Hematopoietic multipotent progenitor cell (in vitro differentiated cells): Measurements from ENCODE around the gene CPNE2. TPM values are rescaled to one million over a fixed set of nuclear protein-coding genes. Genes with fewer than 3 reads are reported as not detected.

ENCODE experiments used
- DNase-seq, 3 donors: peaks; one replicate each; pipeline ENCODE4 v3.0.0-alpha.2; 2011 to 2015; ENCODE audit warnings: low read depth in 2 of 3, low spot score in 2 of 3
- total RNA-seq: library from RNA; depleted of rRNA; stranded (reverse); fragments of >200 nt; gene quantifications from one replicate; pipeline ENCODE4 v1.2.3, GENCODE V29; 2012

CPNE2 gene
- total RNA-seq, 1 donor, result 33.1 TPM

DNA sequence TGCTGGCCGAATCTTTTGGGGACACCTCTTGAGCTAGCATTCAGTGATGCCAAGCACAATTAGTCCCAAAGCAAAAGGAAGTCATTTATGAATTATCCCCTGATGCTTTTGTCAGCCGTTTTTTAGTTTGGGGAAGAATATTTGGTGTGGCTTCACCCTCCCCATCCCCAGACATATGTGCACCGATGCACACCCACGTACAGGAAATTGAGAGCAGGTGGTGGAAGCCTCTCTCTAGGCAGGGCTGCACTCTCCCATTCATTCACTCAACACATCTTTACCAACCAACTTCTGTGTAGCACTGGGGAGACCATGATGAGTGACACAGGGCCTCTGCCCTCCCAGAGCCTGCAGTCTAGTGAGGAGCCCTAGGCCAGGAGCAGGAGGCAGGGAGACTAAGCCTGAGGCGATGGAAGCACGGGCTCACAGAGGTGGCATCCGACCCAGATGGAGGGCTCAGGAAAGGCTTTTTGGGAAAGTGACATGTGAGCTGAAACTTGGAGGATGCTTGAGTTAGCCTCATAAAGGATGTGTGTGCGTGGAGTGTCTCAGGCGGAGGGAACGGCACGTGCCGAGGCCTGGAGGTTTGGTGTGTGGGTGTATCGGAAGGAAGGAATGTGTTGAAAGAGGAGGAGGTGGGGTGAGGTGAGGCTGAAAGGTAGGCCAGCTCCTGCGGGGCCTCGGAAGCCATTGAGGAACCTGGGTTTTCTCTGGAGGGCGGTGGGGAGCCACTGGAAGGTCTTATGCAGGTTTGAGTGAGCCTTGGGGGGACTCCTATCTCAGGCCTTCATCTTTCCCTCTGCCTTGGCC lies 49.6 kb downstream of the CPNE2 start:
- peak in 2 of 3 donors; percentile 40 to 87 for DNase-seq

DNA sequence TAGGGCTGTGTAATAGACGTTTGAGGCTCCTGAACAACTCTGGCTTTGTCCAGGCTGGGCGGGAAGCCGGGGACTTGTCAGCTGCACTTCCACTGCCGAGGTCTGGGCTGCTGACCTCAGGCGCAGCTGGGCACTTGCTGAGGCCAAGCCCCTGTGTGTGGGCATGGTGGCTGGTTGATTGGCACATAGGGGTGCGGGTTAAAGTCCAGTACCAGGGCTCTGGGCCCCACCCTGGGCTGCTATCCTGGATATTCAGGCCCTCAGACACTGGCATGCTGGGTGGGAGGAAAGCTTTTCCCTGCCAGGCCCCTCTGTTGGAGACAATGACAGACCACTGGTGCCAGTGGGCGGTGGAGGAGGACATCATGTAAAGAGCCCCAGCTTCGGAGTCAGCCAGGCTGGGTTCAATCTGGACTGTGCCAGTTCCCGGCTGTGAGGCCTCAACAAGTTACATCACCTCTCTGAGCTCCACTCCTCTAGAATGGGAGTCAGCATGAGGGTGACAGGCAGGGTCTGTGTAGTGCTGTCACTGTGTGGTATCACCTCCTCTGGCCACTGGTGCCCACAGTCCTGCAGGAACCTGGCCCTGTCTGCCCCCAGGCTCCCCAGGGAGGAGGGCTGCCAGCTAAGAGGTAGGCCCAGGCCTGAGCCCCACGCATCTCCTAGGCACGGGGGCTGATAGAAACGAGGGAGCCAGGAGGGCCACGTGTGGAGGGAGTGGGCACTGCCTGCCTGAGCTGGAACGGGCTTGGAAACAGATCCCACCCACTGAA lies 51.0 kb downstream of the CPNE2 start:
- no peak for DNase-seq

- DNase-seq, result no peak
These were observed 51.6 kb downstream of the CPNE2 start for GRCh38 chr16:57144027-57144426.

DNA sequence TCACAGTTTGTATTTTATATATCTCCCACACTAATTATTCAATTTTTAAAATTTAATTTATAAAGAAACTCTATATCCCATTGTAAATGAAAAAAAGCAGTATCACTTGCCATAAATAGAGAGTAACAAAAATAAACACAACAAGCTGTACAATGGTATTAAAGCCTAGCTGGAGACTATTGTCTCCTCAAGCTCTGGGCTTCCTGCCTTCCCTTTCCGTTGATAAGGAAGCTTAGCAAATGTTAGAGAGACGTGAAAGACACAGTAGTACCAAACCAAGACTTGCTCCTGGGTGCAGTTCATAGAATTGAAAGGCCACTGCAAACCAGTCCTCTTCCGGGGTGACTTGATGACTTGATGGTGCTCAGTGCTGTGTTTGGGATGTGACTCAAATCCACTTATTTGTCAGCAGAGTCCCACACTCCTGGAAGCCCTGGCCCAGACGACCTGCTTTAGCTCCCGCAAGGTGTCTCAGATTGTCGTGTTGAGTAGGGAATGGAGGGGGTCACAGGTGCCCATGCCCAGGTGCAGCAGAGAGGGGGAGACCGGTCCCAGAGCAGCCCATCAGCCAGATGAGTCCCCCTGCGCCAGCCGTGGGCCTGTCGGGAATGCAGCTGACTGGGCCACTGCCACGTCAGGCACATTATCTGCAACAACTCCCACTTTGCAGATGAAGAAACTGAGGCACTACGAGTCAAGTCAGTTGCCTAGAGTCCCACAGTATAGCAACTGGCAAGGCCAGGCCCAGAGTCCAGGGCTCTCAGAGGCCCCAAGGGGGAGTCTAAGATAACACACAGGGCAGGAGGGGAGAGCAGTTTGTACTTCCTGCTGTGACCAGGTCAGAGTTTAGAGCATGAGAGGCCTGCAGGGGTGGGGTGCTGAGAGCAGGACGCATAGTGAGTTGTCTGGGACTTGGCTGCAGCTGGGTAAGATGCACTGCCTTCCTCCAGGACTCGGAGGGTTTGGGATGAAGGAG lies 53.0 kb downstream of the CPNE2 start:
- DNase-seq, result no peak

DNA sequence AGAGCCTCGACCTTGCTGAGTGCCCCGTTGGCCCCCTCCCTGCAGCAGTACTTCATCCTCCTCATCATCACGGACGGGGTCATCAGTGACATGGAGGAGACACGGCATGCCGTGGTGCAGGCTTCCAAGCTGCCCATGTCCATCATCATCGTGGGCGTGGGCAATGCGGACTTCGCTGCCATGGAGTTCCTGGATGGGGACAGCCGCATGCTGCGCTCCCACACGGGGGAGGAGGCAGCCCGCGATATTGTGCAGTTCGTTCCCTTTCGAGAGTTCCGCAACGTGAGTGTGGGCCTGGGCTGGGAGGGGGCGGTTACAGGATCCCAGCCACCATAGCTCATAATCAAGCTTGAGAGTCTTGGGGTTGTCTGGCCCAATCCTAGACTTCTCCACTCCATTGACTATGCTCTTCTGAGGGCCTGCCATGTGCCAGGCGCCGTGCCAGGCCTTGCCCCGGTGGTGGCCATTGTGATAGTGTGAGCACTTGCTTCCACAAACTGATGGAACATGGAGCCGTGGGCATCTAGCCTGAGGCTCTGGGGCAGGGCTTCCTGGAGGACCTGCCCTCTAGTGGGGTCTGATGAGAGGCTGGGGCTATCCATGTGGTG lies 53.8 kb downstream of the CPNE2 start:
- no peak for DNase-seq

- DNase-seq, result no peak
These were observed 54.4 kb downstream of the CPNE2 start for GRCh38 chr16:57146735-57147134.

DNA sequence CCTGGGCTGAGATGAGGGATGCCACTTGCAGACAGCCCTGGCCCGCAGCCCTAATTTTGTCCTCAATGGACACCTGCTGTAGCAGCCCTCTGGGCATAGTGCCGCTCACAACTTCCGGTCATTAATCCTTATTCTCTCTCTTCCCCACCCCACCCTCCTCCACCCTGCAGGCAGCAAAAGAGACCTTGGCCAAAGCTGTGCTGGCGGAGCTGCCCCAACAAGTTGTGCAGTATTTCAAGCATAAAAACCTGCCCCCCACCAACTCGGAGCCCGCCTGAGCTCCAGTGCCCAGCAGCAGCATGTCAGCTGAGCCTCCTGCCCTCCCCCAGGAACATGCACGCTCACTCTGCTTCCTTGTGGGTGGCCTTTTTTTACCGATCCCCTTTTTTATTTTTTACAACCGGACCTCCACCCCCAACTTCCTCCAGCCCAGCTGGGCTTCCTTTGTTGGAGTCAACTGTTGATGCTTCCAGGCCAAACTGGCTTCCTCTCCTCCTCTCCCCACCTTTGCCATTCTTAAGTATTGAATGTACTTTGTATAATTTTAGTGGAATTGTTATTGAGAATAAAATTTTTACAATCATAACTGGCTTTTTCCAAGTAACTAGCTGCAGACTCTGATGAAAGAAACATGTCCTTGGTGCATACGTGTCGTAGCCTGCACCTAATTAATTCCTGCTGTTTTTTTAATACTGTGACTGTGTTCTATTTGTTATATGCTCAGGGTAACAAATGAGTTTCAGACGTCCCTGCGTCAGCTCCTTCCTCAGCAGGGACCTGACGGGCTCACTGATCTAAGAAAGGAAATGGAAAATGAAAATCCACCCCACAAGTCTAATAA lies 55.2 kb downstream of the CPNE2 start:
- DNase-seq, result peak in 1 of 3 donors; percentile 50

- DNase-seq, result no peak
These were observed 56.1 kb downstream of the CPNE2 start for GRCh38 chr16:57148481-57148880.

DNA sequence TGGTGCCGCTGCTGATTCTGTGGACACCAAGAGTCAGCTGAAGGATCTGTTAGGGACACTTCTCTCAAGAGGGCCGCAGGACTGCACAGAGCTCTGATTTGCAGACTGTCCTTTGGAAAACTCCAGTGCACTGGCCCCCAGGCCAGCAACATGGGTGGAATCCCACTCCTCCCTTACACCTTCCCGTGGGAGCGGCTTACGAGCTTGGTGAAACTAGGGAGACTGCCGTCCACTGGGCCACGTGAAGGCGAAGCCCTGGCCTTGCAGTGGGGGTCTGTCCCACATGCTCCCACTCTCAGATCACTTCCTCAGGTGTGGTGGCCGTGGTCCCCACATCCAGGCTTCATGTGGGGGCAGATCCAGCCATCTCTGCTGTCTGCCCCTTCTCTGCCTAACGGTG lies 57.0 kb downstream of the CPNE2 start:
- DNase-seq, result no peak

DNA sequence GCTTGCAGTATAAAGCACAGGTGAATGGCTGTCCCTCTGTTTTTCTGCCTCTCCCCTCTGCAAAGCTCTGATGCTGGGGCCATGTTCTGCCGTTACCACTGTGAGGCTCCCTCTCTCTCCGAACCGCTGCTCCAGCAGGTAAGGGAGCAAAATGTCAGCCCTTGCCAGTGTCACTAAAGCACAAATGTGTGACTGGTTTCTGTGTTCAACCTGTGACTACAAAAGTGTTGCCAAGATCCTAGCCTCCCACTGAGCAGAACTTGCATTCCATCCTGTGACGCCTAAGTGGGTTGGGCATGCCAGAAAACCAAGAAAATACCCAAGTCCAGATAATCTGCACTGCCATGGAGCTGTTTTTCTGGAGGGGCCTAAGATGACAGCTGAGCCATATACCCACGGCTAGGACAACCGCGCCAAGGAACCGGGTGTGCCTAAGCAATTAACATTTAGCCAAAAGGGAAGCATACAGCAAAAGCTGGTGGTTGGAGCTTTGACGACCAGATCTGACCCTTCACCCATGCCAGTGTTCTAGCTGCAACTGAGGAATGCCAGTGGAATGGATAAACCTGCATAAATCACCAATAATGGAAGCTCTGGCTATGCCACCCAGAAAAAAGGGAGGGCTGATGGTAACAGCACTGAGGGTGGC lies 58.4 kb downstream of the CPNE2 start:
- DNase-seq, result no peak

- DNase-seq, result no peak
These were observed 59.0 kb downstream of the CPNE2 start for GRCh38 chr16:57151369-57151768.

DNA sequence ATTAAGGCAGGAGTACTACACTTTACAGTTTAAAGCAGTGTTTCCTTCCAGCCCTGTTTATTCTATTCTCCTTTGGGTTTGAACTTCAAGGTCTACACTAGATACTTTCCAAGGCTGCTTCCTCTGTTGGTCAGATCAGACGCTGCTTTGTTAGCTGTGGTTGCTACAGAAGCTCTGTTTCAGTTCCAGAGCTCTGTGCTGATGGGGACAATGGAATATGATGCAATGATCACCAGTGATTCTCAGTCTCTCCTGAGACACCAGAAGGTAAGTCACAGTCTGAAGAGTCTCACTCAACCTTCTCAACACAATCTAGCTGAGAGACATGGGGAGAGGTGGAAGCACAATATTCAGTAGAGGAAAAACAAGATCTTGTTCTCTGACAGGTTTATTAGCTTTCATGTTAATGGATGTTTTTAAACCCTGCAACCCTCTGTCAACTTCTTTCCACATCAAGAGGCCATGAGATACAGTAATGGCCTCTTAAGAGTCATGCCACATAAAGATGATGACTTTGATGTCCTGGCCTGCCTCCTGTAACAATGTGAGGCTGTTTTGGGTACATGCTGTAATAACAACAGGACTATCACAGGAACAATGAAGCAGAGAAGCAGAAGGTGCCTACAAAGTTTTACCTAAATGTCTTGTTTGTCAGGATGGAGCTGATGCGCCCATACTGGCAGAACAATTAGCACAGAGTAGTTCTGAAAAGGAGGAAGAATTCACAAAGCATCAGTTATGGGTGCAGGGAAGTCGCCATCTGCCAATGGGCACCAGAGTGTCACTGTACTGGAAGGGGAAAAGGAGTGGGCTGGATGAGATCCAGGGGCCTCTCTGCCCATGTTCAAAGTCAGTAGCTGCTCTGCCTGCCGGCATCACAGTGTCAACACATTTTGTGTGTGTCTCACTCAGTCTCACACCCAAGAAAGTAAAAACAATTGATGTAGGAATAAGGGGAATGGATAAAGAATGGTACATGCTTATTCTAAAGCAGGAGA lies 60.0 kb downstream of the CPNE2 start:
- DNase-seq, result no peak

DNA sequence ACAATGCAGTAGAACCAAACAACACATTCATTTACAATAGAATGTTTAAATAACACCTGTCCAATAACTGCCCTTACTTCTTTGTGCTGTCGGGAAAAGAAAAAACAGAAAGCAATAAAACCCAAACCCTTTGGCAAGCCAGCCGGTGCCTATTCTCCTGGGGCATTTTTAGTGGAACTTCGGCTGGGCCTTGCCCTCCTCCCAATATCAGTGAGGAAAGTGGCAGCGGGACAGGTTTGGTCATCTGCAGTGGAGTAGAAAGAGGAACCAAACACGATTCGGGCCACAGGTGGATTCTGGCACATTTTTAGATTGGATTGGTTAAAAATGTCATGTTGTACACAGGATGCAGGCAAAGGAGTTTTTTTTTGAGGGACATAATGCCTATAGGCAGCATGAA lies 61.5 kb downstream of the CPNE2 start:
- DNase-seq, result no peak

DNA sequence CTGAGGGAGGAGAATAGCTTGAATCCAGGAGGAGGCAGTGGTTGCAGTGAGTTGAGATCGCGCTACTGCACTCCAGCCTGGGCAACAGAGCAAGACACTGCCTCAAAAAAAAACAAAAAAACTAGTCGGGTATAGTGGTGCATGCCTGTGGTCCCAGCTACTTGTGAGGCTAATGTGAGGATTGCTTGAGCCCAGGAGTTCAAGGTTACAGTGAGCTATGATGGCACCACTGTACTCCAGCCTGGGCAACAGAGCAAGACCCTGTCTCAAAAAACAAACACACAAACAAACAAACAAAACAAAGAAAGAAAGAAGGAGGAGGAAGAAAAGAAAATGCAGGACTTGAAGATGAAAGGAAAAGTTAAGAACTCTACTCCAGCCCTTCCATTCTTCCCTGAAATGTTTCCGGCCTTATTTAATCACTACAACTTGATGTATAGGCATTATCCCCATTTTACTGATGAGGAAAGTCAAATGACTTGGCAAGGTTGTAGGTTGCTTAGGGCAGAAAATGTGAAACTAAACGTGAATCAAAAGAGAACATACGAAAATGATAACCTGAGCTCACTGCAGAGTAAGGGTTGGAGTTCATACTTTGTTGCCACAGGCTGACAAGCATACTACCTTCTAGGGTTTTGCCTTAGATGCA lies 63.4 kb downstream of the CPNE2 start:
- no peak for DNase-seq

GRCh38 chr16:57156351-57156703 lies 63.9 kb downstream of the CPNE2 start:
- no peak for DNase-seq

GRCh38 chr16:57157533-57157932 lies 65.2 kb downstream of the CPNE2 start:
- no peak for DNase-seq

GRCh38 chr16:57159447-57159846 lies 67.1 kb downstream of the CPNE2 start:
- DNase-seq, result no peak
